GM12874 (cell line): ENCODE results near the gene TCEANC2.

ENCODE experiments used
- CTCF ChIP-seq: IDR thresholded peaks from 2 replicates; pipeline ENCODE4 v1.5.1; 2011; ENCODE audit warnings: low read depth, mild to moderate bottlenecking, control low read depth, low read length, moderate library complexity; ENCODE audit not compliant: insufficient read depth

The TCEANC2 gene

GRCh38 chr1:54100500-54100899 is 47.1 kb downstream of the TCEANC2 start:
- TF ChIP-seq CTCF, result no peak

GRCh38 chr1:54103414-54103813 is 50.0 kb downstream of the TCEANC2 start:
- no peak for TF ChIP-seq CTCF

GRCh38 chr1:54105080-54105479 is 51.7 kb downstream of the TCEANC2 start:
- TF ChIP-seq CTCF, result no peak

GRCh38 chr1:54105736-54106269 is 52.4 kb downstream of the TCEANC2 start:
- TF ChIP-seq CTCF, result no peak

GRCh38 chr1:54107131-54107530 is 53.7 kb downstream of the TCEANC2 start:
- TF ChIP-seq CTCF, result no peak

- no peak for TF ChIP-seq CTCF
These were observed 54.7 kb downstream of the TCEANC2 start for GRCh38 chr1:54108156-54108555.

GRCh38 chr1:54109129-54110090 is 56.0 kb downstream of the TCEANC2 start:
- TF ChIP-seq CTCF, result no peak
